ENCODE results near the gene CEP152.

The CEP152 gene

GRCh38 chr15:48803877-48804276 is 7.0 kb downstream of the CEP152 start:
- no peak for DNase-seq (ENCODE audit: low spot score)

DNA sequence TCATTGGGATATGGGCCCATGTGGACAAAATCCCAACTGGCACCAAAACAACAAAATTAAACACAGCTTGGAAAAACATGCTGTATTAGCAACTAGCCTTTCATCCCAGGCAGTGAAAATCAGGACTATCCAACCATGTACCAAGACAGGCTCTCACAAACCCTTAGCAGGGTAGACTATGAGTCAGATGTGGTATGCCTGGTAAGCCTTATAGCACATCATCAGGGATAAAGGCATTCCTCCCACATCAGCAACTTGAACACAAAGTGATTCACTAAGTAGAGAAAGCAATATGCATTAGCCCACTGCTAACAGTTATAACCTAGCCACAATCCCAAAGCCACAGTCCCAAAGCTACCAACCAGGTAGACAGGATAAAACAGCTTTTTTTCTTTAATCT is 8.0 kb downstream of the CEP152 start:
- peak; percentile 71 for DNase-seq (ENCODE audit: low spot score)

- no peak for DNase-seq (ENCODE audit: low spot score)
Measured at GRCh38 chr15:48802257-48802656, 8.6 kb downstream of the CEP152 start.

GRCh38 chr15:48800811-48801455 is 9.9 kb downstream of the CEP152 start:
- DNase-seq (ENCODE audit: low spot score), result no peak

DNA sequence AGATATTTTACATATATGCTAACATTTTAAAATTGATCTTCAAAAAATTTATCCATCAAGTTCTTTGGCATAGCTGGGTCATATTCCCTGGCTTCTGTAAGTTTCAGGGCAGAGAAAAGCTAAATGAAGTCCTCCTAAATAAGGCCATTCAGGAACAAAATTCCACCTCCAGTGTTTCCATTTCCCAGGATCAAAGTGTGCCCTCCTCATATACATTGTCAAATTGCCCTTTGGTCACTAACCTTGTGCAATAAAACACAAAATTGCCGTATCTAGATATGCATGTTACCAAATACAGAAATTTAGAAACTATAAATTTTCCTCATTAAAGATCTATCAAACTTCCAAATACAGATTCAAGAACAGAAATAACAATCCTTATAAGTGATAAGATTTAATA is 10.6 kb downstream of the CEP152 start:
- no peak for DNase-seq (ENCODE audit: low spot score)

- DNase-seq (ENCODE audit: low spot score), result no peak
Measured at GRCh38 chr15:48798319-48798718, 12.6 kb downstream of the CEP152 start.

DNA sequence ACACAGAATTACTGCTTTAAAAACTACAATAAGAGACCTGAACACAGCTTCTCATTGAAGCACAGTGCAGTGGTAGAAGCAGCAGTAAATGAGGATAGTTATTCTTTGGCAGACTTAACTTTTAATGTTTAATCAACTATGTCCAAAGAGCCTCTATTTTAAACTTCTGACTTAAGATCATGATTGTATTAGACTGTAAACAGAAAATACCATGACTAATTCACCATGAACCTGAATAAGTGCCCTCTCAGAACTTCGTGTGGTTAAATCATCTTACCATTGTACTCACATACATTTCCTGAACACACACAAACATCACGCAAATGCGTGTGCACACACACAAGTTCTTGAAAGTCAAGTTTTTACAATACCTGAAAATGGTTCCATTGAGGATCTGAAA is 13.9 kb downstream of the CEP152 start:
- DNase-seq (ENCODE audit: low spot score), result no peak

DNA sequence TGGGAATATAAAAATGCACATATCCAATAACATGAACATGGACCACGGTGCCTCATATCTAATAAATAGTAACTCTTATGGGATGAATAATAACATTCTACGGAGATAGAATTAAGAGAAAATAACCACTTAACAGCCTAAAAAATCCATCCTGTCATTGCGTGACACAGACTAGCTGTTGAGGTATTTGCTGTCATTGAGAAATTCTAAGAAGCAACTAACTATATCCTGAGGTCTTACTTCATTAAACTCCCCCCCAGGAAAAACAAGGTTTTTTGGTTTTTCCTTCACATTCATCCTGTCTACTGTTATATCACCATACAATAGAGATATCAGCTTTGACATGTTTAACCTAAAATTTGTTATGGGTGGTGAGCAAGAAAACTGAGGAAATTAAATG is 14.3 kb downstream of the CEP152 start:
- DNase-seq (ENCODE audit: low spot score), result no peak

- DNase-seq (ENCODE audit: low spot score), result no peak
Measured at GRCh38 chr15:48795901-48796300, 15.0 kb downstream of the CEP152 start.

GRCh38 chr15:48794697-48795134 is 16.2 kb downstream of the CEP152 start:
- DNase-seq (ENCODE audit: low spot score), result no peak

DNA sequence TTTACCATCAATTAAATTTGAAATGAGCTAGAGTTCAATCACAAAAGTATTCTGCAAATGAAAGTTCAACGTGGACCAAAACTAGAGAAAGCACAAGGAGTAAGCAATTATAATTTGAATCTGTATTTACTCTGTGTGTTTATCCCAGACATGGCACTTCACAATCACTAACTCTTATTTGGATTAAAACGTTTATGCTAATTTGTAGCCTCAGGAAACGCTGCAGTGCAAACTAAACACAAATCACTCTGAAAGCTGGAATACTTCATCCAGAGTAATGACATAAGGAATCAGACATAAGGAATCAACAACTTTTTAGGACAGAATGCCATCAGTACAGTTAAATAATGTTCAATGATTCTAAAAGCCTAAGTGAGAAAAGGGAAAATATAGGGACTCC is 18.5 kb downstream of the CEP152 start:
- DNase-seq (ENCODE audit: low spot score), result no peak

GRCh38 chr15:48790466-48791115 is 20.3 kb downstream of the CEP152 start:
- peak; percentile 55 for DNase-seq (ENCODE audit: low spot score)

- DNase-seq (ENCODE audit: low spot score), result no peak
Measured at GRCh38 chr15:48785712-48786111, 25.2 kb downstream of the CEP152 start.

DNA sequence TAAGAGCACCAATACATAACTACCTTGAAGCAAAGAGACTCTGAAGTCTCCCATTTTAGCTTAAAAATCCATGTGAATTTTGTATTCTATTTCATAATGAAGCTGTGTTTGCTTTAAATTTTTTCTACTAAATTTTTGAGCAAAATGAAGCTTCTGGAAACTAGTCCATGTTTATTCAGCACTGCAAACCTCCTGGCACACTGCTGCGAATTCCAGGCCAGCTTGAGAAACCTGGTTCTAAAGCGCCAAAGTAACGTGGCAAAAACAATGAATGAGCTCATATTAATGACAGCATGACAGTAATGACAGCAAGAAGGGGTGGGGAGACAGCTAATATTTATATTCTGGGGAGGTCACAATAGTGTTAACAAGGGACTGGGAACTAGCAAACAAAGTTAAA is 25.7 kb downstream of the CEP152 start:
- DNase-seq (ENCODE audit: low spot score), result peak; percentile 15

GRCh38 chr15:48784756-48785155 is 26.1 kb downstream of the CEP152 start:
- no peak for DNase-seq (ENCODE audit: low spot score)

- no peak for DNase-seq (ENCODE audit: low spot score)
Measured at GRCh38 chr15:48782911-48783310, 28.0 kb downstream of the CEP152 start.

DNA sequence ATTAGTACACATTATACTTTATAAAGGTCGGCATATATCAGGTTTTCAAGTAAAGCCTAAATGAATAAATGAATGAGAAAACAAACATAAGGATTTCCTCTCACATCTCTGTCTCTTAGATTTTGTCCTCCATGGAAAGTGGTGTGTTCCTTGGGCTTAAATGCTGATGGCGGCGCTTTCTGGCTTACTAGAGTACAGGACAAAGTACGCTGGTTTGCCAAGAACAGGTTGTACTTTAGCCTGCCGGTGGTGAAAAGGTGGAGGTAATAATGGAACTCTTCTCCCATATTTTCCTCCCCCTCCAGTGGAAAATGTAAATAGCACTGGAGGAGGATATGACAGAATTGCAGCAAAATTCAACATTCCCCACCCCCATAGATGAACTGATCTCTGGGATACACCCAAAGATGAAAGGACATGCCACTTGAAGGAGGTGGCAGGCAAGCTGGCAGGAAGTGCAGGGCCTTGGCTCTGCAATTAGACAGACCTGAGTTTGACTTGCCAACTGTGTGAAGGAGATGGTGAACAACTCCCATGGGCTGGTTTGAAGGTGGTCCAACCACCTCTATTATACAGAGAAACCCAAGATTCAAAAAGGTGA is 29.3 kb downstream of the CEP152 start:
- DNase-seq (ENCODE audit: low spot score), result no peak

DNA sequence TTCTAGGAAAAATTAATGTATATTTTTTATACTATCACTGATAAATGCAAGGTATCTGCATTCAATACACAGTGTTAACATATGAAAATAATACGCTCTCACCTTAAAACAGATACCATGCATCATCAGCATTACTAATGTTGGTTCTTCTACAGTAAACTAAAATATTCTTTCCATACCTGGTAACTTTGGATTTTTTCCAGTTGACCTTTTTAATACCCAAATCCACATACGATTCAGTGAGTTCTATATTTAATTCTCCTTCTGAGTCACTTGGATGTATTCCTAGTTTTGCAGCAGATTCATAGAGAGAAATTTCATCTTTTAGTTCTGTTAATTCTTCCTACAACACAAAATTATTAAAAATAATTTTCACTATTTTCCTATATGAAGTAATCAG is 29.9 kb downstream of the CEP152 start:
- DNase-seq (ENCODE audit: low spot score), result no peak

GRCh38 chr15:48778331-48778730 is 32.5 kb downstream of the CEP152 start:
- no peak for DNase-seq (ENCODE audit: low spot score)

- DNase-seq (ENCODE audit: low spot score), result no peak
Measured at GRCh38 chr15:48777645-48778330, 33.1 kb downstream of the CEP152 start.

- no peak for DNase-seq (ENCODE audit: low spot score)
Measured at GRCh38 chr15:48775546-48775945, 35.3 kb downstream of the CEP152 start.

DNA sequence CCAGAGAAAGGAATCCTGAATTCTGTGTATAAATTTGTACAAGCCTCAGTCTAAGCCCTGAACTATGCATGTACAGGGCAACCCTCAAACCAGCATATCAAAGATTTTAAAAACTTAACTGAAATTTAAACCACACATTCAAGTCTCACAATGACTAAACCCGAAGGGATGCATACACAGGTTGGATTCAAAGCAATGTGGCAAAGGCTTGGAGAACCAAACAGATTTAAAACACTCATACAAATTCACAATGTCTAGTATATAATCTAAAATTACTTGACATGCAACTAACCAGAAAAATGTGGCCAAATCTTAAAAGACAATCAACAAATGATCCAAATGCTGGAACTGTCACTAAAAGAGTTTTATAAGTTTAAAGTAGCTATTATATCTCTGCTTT is 36.4 kb downstream of the CEP152 start:
- DNase-seq (ENCODE audit: low spot score), result no peak

- DNase-seq (ENCODE audit: low spot score), result no peak
Measured at GRCh38 chr15:48766196-48766595, 44.7 kb downstream of the CEP152 start.

Data from AG20443 (cell line).